NCI-H2227 (cell line): ENCODE data around the gene PBX1.

Source experiments
- DNase-seq: peaks from one replicate; lab custom pipeline; 2025; ENCODE audit not compliant: unreplicated experiment; lab: John Stamatoyannopoulos, UW

PBX1 gene

GRCh38 chr1:164716992-164717703, 158.2 kb downstream of the PBX1 start:
- no peak for DNase-seq

GRCh38 chr1:164718821-164719220, 159.8 kb downstream of the PBX1 start:
- no peak for DNase-seq

GRCh38 chr1:164719676-164720439, 160.9 kb downstream of the PBX1 start:
- no peak for DNase-seq

GRCh38 chr1:164720440-164721227, 161.7 kb downstream of the PBX1 start:
- DNase-seq: no peak

- DNase-seq: no peak
These were observed 162.2 kb downstream of the PBX1 start for GRCh38 chr1:164721228-164721496.

GRCh38 chr1:164723296-164723798, 164.4 kb downstream of the PBX1 start:
- no peak for DNase-seq

- DNase-seq: no peak
These were observed 166.4 kb downstream of the PBX1 start for GRCh38 chr1:164725401-164725800.

- no peak for DNase-seq
These were observed 167.3 kb downstream of the PBX1 start for GRCh38 chr1:164726235-164726634.

- peak; percentile 77 for DNase-seq
These were observed 169.7 kb downstream of the PBX1 start for GRCh38 chr1:164728719-164729118.

GRCh38 chr1:164731161-164731876, 172.3 kb downstream of the PBX1 start:
- no peak for DNase-seq

GRCh38 chr1:164733070-164733469, 174.1 kb downstream of the PBX1 start:
- DNase-seq: no peak

- DNase-seq: no peak
These were observed 174.8 kb downstream of the PBX1 start for GRCh38 chr1:164733734-164734133.

GRCh38 chr1:164735315-164736052, 176.5 kb downstream of the PBX1 start:
- DNase-seq: peak; percentile 82

- peak; percentile 82 for DNase-seq
These were observed 177.2 kb downstream of the PBX1 start for GRCh38 chr1:164736137-164736536.

GRCh38 chr1:164739189-164739588, 180.2 kb downstream of the PBX1 start:
- peak; percentile 91 for DNase-seq

- DNase-seq: peak; percentile 46
These were observed 181.1 kb downstream of the PBX1 start for GRCh38 chr1:164740000-164740526.

GRCh38 chr1:164742745-164743144, 183.8 kb downstream of the PBX1 start:
- DNase-seq: no peak

- no peak for DNase-seq
These were observed 185.0 kb downstream of the PBX1 start for GRCh38 chr1:164743976-164744375.

- DNase-seq: no peak
These were observed 186.8 kb downstream of the PBX1 start for GRCh38 chr1:164745736-164746135.

- DNase-seq: no peak
These were observed 187.6 kb downstream of the PBX1 start for GRCh38 chr1:164746632-164747031.
